WTC11 (cell line): ENCODE measurements around the gene GABRR1. TPM values are rescaled to one million over a fixed set of nuclear protein-coding genes. Genes with fewer than 3 reads are reported as not detected.

Experiments used
- ATAC-seq: fragments of 200-7000 bp; cut with Tn5 transposase; 2 replicates; pipeline ENCODE4 v1.10.0; 2021; ENCODE audit warnings: mild to moderate bottlenecking, moderate library complexity
- CTCF ChIA-PET: fragments of 300-600 bp; sonication (Branson Sonifier 250); formaldehyde crosslinking; loops from one replicate; lab custom pipeline; 2021; ENCODE audit warnings: antibody characterized with exemption; lab: Charles Lee
- POLR2A ChIA-PET: fragments of 350-600 bp; sonication (Branson Sonifier 250); formaldehyde crosslinking; loops from one replicate; lab custom pipeline; 2021; ENCODE audit warnings: antibody characterized with exemption; lab: Charles Lee
- DNase-seq: peaks from one replicate; pipeline ENCODE4 v3.0.0; 2021; ENCODE audit warnings: low spot score
- H3K27ac Mint-ChIP-seq: 2 replicates; pipeline ENCODE4 v1.8.0; 2021; ENCODE audit warnings: mixed read lengths
- H3K27me3 Mint-ChIP-seq: 2 replicates; pipeline ENCODE4 v1.8.0; 2021; ENCODE audit warnings: low read depth, mild to moderate bottlenecking, moderate library complexity, mixed read lengths
- H3K36me3 Mint-ChIP-seq: 2 replicates; pipeline ENCODE4 v1.8.0; 2021; ENCODE audit warnings: mixed read lengths
- H3K4me1 Mint-ChIP-seq: 2 replicates; pipeline ENCODE4 v1.8.0; 2022; ENCODE audit warnings: mixed read lengths
- H3K4me3 Mint-ChIP-seq: 2 replicates; pipeline ENCODE4 v1.8.0; 2021; ENCODE audit warnings: mild to moderate bottlenecking, moderate library complexity, mixed read lengths
- H3K9me3 Mint-ChIP-seq: 2 replicates; pipeline ENCODE4 v1.8.0; 2021; ENCODE audit warnings: mixed read lengths
- ATF2 ChIP-seq: sonication (generic); formaldehyde crosslinking; IDR thresholded peaks from 2 replicates; pipeline ENCODE4 v1.8.1; 2022; ENCODE audit warnings: low read depth, missing genetic modification reagents, borderline replicate concordance
- ATF6 ChIP-seq: sonication (generic); formaldehyde crosslinking; IDR thresholded peaks from 2 replicates; pipeline ENCODE4 v1.8.1; 2023; ENCODE audit warnings: mild to moderate bottlenecking, missing genetic modification reagents
- CREB1 ChIP-seq: sonication (generic); formaldehyde crosslinking; IDR thresholded peaks from 2 replicates; pipeline ENCODE4 v1.8.0; 2023; ENCODE audit warnings: mild to moderate bottlenecking, missing genetic modification reagents
- EMX1 ChIP-seq: fragments of 250-450 bp; sonication (Bioruptor Pico); IDR thresholded peaks from 2 replicates; pipeline ENCODE4 v1.8.0; 2021; ENCODE audit warnings: mild to moderate bottlenecking
- ERG ChIP-seq: fragments of 250-450 bp; sonication (Bioruptor Pico); IDR thresholded peaks from 2 replicates; pipeline ENCODE4 v1.8.0; 2021; ENCODE audit warnings: mild to moderate bottlenecking
- ETV6 ChIP-seq: sonication (generic); formaldehyde crosslinking; IDR thresholded peaks from 2 replicates; pipeline ENCODE4 v1.8.1; 2022; ENCODE audit warnings: mild to moderate bottlenecking, missing genetic modification reagents
- FOXP4 ChIP-seq: sonication (generic); formaldehyde crosslinking; IDR thresholded peaks from 2 replicates; pipeline ENCODE4 v1.8.0; 2022; ENCODE audit warnings: mild to moderate bottlenecking, missing genetic modification reagents
- GRHL2 ChIP-seq: fragments of 250-450 bp; sonication (Bioruptor Pico); IDR thresholded peaks from 2 replicates; pipeline ENCODE4 v1.8.0; 2022; ENCODE audit warnings: mild to moderate bottlenecking, moderate library complexity; ENCODE audit not compliant: insufficient replicate concordance, severe bottlenecking
- KAT7 ChIP-seq: sonication (generic); formaldehyde crosslinking; IDR thresholded peaks from 2 replicates; pipeline ENCODE4 v1.8.1; 2023; ENCODE audit warnings: missing genetic modification reagents, mild to moderate bottlenecking, borderline replicate concordance
- MXD4 ChIP-seq: fragments of 250-450 bp; sonication (Bioruptor Pico); IDR thresholded peaks from 2 replicates; pipeline ENCODE4 v1.8.0; 2021; ENCODE audit warnings: mild to moderate bottlenecking, moderate library complexity, borderline replicate concordance
- NFATC4 ChIP-seq: fragments of 250-450 bp; sonication (Bioruptor Pico); IDR thresholded peaks from 2 replicates; pipeline ENCODE4 v1.9.0; 2021; ENCODE audit warnings: mild to moderate bottlenecking
- NFE2L1 ChIP-seq: sonication (generic); formaldehyde crosslinking; IDR thresholded peaks from 2 replicates; pipeline ENCODE4 v1.8.1; 2023; ENCODE audit warnings: missing genetic modification reagents
- NFYB ChIP-seq: sonication (generic); formaldehyde crosslinking; conservative IDR thresholded peaks from 2 replicates; pipeline ENCODE4 v1.8.0; 2022; ENCODE audit warnings: low read depth, missing genetic modification reagents
- OVOL2 ChIP-seq: fragments of 250-450 bp; sonication (Bioruptor Pico); IDR thresholded peaks from 2 replicates; pipeline ENCODE4 v1.9.0; 2021; ENCODE audit warnings: mild to moderate bottlenecking, borderline replicate concordance
- SMAD4 ChIP-seq: sonication (generic); formaldehyde crosslinking; IDR thresholded peaks from 2 replicates; pipeline ENCODE4 v1.8.0; 2022; ENCODE audit warnings: mild to moderate bottlenecking, missing genetic modification reagents
- TEAD1 ChIP-seq: sonication (generic); formaldehyde crosslinking; IDR thresholded peaks from 2 replicates; pipeline ENCODE4 v1.8.0; 2022; ENCODE audit warnings: mild to moderate bottlenecking, missing genetic modification reagents
- USF2 ChIP-seq: sonication (generic); formaldehyde crosslinking; IDR thresholded peaks from 2 replicates; pipeline ENCODE4 v1.8.1; 2023; ENCODE audit warnings: mild to moderate bottlenecking, missing genetic modification reagents, moderate library complexity
- ZBTB21 ChIP-seq: sonication (generic); formaldehyde crosslinking; IDR thresholded peaks from 2 replicates; pipeline ENCODE4 v1.8.1; 2023; ENCODE audit warnings: mild to moderate bottlenecking, missing genetic modification reagents, borderline replicate concordance
- ZNF121 ChIP-seq: sonication (generic); formaldehyde crosslinking; IDR thresholded peaks from 2 replicates; pipeline ENCODE4 v1.8.0; 2023; ENCODE audit warnings: missing genetic modification reagents
- ZNF532 ChIP-seq: fragments of 250-450 bp; sonication (Bioruptor Pico); IDR thresholded peaks from 2 replicates; pipeline ENCODE4 v1.9.0; 2021; ENCODE audit warnings: mild to moderate bottlenecking, borderline replicate concordance
- total RNA-seq: library from RNA; stranded (reverse); gene quantifications from 3 replicates; pipeline ENCODE4 v1.2.3, GENCODE V29; 2021

GABRR1 gene
- total RNA-seq, 1 experiment from 2014 or later, result 0.24 TPM

GRCh38 chr6:89208551-89208950 lies 8.6 kb downstream of the GABRR1 start (continued):
- no peak for TF ChIP-seq ZNF532
- TF ChIP-seq ETV6 (CRISPR knock-in tag), result no peak
- TF ChIP-seq KAT7 (CRISPR knock-in tag), result no peak
- TF ChIP-seq ATF2 (CRISPR knock-in tag), result no peak
- no peak for TF ChIP-seq NFE2L1 (CRISPR knock-in tag)
- TF ChIP-seq NFYB (CRISPR knock-in tag), result no peak
- no peak for TF ChIP-seq CREB1 (CRISPR knock-in tag)
- TF ChIP-seq USF2, result no peak
- no peak for TF ChIP-seq TEAD1
- no peak for TF ChIP-seq FOXP4 (CRISPR knock-in tag)
- no peak for TF ChIP-seq GRHL2 (CRISPR knock-in tag)
- TF ChIP-seq SMAD4 (CRISPR knock-in tag), result no peak
- no peak for TF ChIP-seq MXD4 (CRISPR knock-in tag)
- TF ChIP-seq ERG, result no peak

- Mint-ChIP-seq H3K4me3 (no peak overlapping the region), H3K36me3 (no peaks in the 10 kb centered on the region), H3K9me3 (no peaks in the 10 kb centered on the region), H3K27ac (no peak overlapping the region), H3K27me3 (peaks cover 1% of the 10 kb centered on the region), H3K4me1 (peaks cover 15% of the 10 kb centered on the region)
- ChIA-PET CTCF (no interaction called here), POLR2A (no interaction called here)
- ATAC-seq, result peak; percentile 85
- no peak for DNase-seq
- TF ChIP-seq ERG, result no peak
- no peak for TF ChIP-seq ATF6 (CRISPR knock-in tag)
- TF ChIP-seq NFATC4 (CRISPR knock-in tag), result no peak
- no peak for TF ChIP-seq ZBTB21
- no peak for TF ChIP-seq ZNF121 (CRISPR knock-in tag)
- TF ChIP-seq USF2, result no peak
- TF ChIP-seq EMX1, result no peak
- no peak for TF ChIP-seq OVOL2 (CRISPR knock-in tag)
These were observed 11.3 kb downstream of the GABRR1 start for GRCh38 chr6:89205819-89206218.
